Liver (tissue), 3 donors: Measurements from ENCODE around the gene GLS.

Experiments
- FOXA1 ChIP-seq: IDR thresholded peaks from 2 replicates; pipeline ENCODE4 v1.6.1; 2016; ENCODE audit warnings: antibody characterized with exemption
- GABPA ChIP-seq, 2 donors: IDR thresholded peaks in 1 of 2; conservative IDR thresholded peaks in 1 of 2; 2 replicates each; pipeline ENCODE4 v1.6.1; 2016; ENCODE audit warnings: antibody characterized with exemption in 2 of 2, mild to moderate bottlenecking in 1 of 2, moderate library complexity in 1 of 2
- HNF4G ChIP-seq: IDR thresholded peaks from 2 replicates; pipeline ENCODE4 v1.6.1; 2016; ENCODE audit warnings: antibody characterized with exemption
- MAX ChIP-seq: IDR thresholded peaks from 2 replicates; pipeline ENCODE4 v1.6.1; 2016; ENCODE audit warnings: antibody characterized with exemption
- RAD21 ChIP-seq, 2 donors: IDR thresholded peaks; 2 replicates each; pipeline ENCODE4 v1.6.1; 2016; ENCODE audit warnings: antibody characterized with exemption in 2 of 2, mild to moderate bottlenecking in 2 of 2
- RXRA ChIP-seq, 2 donors: IDR thresholded peaks; 2 replicates each; pipeline ENCODE4 v1.6.1; 2017 to 2018; ENCODE audit warnings: antibody characterized with exemption in 2 of 2, mild to moderate bottlenecking in 1 of 2
- SP1 ChIP-seq: IDR thresholded peaks from 2 replicates; pipeline ENCODE4 v1.6.1; 2018; ENCODE audit warnings: antibody characterized with exemption, mild to moderate bottlenecking
- TAF1 ChIP-seq: conservative IDR thresholded peaks from 2 replicates; pipeline ENCODE4 v1.6.1; 2016; ENCODE audit warnings: antibody characterized with exemption, mild to moderate bottlenecking
- YY1 ChIP-seq: IDR thresholded peaks from 2 replicates; pipeline ENCODE4 v1.6.1; 2016; ENCODE audit warnings: antibody characterized with exemption, mild to moderate bottlenecking
- TF ChIP-seq, protein P1 (sequence below): fragments of 150-350 bp; IDR thresholded peaks from 2 replicates; pipeline ENCODE4 v1.5.1; 2017; ENCODE audit warnings: improper control_type of control experiment, low read depth, low read length; ENCODE audit not compliant: missing input control
- TF ChIP-seq, protein P2 (sequence below): IDR thresholded peaks from 2 replicates; pipeline ENCODE4 v1.6.1; 2016; ENCODE audit warnings: antibody characterized with exemption
- TF ChIP-seq, protein P3 (sequence below): IDR thresholded peaks from 2 replicates; pipeline ENCODE4 v1.6.1; 2016; ENCODE audit warnings: antibody characterized with exemption, mild to moderate bottlenecking
- donor health status: healthy.
- donor health status: healthy.

GRCh38 chr2:190980630-190981209 lies 100.1 kb downstream of the GLS start:
- TF ChIP-seq, protein P1, sequence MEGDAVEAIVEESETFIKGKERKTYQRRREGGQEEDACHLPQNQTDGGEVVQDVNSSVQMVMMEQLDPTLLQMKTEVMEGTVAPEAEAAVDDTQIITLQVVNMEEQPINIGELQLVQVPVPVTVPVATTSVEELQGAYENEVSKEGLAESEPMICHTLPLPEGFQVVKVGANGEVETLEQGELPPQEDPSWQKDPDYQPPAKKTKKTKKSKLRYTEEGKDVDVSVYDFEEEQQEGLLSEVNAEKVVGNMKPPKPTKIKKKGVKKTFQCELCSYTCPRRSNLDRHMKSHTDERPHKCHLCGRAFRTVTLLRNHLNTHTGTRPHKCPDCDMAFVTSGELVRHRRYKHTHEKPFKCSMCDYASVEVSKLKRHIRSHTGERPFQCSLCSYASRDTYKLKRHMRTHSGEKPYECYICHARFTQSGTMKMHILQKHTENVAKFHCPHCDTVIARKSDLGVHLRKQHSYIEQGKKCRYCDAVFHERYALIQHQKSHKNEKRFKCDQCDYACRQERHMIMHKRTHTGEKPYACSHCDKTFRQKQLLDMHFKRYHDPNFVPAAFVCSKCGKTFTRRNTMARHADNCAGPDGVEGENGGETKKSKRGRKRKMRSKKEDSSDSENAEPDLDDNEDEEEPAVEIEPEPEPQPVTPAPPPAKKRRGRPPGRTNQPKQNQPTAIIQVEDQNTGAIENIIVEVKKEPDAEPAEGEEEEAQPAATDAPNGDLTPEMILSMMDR, result no peak
- no peak for TF ChIP-seq YY1
- TF ChIP-seq, protein P2, sequence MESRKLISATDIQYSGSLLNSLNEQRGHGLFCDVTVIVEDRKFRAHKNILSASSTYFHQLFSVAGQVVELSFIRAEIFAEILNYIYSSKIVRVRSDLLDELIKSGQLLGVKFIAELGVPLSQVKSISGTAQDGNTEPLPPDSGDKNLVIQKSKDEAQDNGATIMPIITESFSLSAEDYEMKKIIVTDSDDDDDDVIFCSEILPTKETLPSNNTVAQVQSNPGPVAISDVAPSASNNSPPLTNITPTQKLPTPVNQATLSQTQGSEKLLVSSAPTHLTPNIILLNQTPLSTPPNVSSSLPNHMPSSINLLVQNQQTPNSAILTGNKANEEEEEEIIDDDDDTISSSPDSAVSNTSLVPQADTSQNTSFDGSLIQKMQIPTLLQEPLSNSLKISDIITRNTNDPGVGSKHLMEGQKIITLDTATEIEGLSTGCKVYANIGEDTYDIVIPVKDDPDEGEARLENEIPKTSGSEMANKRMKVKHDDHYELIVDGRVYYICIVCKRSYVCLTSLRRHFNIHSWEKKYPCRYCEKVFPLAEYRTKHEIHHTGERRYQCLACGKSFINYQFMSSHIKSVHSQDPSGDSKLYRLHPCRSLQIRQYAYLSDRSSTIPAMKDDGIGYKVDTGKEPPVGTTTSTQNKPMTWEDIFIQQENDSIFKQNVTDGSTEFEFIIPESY, result no peak
- TF ChIP-seq, protein P3, sequence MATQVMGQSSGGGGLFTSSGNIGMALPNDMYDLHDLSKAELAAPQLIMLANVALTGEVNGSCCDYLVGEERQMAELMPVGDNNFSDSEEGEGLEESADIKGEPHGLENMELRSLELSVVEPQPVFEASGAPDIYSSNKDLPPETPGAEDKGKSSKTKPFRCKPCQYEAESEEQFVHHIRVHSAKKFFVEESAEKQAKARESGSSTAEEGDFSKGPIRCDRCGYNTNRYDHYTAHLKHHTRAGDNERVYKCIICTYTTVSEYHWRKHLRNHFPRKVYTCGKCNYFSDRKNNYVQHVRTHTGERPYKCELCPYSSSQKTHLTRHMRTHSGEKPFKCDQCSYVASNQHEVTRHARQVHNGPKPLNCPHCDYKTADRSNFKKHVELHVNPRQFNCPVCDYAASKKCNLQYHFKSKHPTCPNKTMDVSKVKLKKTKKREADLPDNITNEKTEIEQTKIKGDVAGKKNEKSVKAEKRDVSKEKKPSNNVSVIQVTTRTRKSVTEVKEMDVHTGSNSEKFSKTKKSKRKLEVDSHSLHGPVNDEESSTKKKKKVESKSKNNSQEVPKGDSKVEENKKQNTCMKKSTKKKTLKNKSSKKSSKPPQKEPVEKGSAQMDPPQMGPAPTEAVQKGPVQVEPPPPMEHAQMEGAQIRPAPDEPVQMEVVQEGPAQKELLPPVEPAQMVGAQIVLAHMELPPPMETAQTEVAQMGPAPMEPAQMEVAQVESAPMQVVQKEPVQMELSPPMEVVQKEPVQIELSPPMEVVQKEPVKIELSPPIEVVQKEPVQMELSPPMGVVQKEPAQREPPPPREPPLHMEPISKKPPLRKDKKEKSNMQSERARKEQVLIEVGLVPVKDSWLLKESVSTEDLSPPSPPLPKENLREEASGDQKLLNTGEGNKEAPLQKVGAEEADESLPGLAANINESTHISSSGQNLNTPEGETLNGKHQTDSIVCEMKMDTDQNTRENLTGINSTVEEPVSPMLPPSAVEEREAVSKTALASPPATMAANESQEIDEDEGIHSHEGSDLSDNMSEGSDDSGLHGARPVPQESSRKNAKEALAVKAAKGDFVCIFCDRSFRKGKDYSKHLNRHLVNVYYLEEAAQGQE, result no peak
- no peak for TF ChIP-seq GABPA (IDR thresholded peaks at IDR 0.05 in 1 of 2, conservative IDR thresholded peaks at IDR 0.05 in 1 of 2)
- TF ChIP-seq MAX, result no peak
- TF ChIP-seq HNF4G, result no peak
- TF ChIP-seq TAF1, result no peak
- TF ChIP-seq RAD21 (IDR thresholded peaks at IDR 0.05), result no peak
- no peak for TF ChIP-seq FOXA1
- TF ChIP-seq RXRA (IDR thresholded peaks at IDR 0.05), result no peak
- no peak for TF ChIP-seq SP1
